HL-60/S4 (cell line): Measurements from ENCODE around the gene SLC9A1.

Experiments used
- in situ Hi-C: fragments of 300-500 bp; cut with MboI; formaldehyde crosslinking; loops from 2 replicates; pipeline ENCODE4 v1.14.3; 2022; ENCODE audit warnings: low sequenced_read_pairs

Gene SLC9A1

GRCh38 chr1:27152004-27152828, 2.7 kb downstream of the SLC9A1 start:
- in situ Hi-C loops, result no loop called here

GRCh38 chr1:27150641-27151040, 4.3 kb downstream of the SLC9A1 start:
- in situ Hi-C loops, result no loop called here

- in situ Hi-C loops, result no loop called here
These were observed 4.7 kb downstream of the SLC9A1 start for GRCh38 chr1:27150183-27150582.

DNA sequence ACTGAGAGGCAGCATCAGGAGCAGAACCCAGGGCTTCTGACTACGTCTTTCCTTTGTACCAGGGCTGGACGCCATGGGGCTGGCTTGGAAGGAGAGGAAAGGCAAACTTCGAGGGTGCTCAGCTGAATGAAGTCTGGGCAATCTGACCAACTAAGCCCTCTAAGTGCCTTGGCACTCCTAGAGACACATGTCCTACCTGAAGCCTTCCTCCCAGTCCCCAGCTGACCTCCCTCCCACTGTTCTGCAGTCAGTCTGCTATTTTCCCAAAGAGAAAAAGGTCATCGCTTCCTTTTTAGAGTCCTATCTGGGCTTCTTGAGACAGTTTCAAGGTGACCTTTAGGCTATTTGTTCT, 5.2 kb downstream of the SLC9A1 start:
- in situ Hi-C loops, result no loop called here

DNA sequence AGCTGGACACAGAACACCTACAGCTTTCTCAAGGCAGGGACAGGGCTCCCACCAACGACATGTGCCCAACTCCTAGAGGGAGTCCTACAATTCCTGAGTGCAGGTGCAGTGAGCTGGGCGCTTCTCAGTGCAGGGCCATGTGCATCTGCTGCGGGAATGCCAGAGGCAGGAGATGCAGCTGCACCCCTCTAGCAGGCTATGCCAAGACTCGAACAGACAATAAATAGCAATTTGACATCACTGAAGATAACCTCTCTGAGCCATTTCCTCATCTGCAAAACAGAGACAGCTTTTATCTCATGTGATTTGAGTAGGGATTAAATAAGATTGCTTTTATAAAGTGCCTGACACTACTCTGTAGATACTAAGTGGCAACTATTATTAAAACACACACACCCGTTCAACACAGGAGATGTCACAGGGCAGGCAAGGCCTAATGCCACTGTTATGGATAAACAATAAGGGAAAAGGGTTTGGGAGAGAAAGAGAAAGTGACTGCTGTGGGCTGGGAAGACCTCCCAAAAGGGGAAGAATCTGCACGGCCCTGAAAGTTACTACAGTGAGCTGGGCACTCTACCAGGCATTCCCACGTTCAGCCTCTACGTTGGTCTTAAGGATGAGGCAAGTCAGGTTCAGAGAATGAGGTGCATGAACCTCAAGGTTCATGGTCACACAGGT, 5.7 kb downstream of the SLC9A1 start:
- in situ Hi-C loops, result no loop called here

- in situ Hi-C loops, result no loop called here
These were observed 6.3 kb downstream of the SLC9A1 start for GRCh38 chr1:27148591-27148990.

DNA sequence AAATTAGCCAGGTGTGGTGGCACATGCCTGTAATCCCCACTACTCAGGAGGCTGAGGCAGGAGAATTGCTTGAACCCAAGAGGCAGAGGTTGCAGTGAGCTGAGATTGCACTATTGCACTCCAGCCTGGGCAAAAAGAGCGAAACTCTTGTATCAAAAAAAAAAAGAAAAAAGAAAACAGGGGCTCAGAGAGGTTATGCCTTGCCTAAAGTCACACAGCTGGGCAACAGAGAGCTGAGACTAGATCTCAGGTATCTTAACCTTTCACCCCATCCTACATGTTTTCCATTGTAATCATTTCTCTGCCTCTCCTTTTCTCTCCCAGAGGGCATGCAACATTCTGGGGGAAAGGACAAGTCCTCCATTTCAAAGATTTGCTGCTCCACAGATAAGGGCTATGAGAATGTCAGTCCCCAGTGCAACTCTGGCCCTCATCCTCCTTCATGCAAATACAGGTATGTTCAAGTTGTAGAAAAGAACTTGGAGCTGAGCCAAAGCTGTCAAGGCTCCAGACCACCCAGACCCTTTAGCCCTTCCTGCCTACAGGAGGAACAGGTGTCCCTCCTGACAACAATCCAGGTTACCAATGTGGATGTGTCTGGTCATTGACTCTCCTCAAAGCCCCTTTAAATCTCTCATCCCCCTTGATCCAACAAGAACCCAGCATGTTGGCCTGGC, 6.9 kb downstream of the SLC9A1 start:
- in situ Hi-C loops, result no loop called here

- in situ Hi-C loops, result no loop called here
These were observed 9.0 kb downstream of the SLC9A1 start for GRCh38 chr1:27145934-27146354.

GRCh38 chr1:27144920-27145661, 9.8 kb downstream of the SLC9A1 start:
- in situ Hi-C loops, result no loop called here

GRCh38 chr1:27144049-27144748, 10.7 kb downstream of the SLC9A1 start:
- in situ Hi-C loops, result no loop called here

DNA sequence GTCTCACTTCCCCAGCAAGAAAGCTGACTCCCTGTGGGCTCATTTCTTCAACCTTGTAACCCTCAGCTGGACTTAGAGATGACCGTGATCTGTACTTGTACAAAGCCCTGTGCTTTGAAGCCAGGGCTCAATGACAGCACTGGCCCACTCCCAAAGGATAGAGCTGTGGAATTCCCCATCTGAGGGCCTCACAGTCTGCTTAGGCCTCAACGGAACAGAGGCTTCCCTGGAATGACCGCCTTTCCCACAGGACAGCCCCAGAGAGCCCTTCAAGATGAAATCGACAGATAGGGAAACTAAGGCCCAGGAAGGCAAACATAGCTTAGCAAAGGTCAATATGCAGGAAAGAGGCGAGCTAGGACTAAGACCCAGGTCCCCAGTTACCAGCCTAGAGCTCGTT, 11.5 kb downstream of the SLC9A1 start:
- in situ Hi-C loops, result no loop called here

GRCh38 chr1:27142464-27142863, 12.5 kb downstream of the SLC9A1 start:
- in situ Hi-C loops, result no loop called here

GRCh38 chr1:27141266-27142003, 13.5 kb downstream of the SLC9A1 start:
- in situ Hi-C loops, result no loop called here

- in situ Hi-C loops, result no loop called here
These were observed 14.9 kb downstream of the SLC9A1 start for GRCh38 chr1:27139980-27140379.

DNA sequence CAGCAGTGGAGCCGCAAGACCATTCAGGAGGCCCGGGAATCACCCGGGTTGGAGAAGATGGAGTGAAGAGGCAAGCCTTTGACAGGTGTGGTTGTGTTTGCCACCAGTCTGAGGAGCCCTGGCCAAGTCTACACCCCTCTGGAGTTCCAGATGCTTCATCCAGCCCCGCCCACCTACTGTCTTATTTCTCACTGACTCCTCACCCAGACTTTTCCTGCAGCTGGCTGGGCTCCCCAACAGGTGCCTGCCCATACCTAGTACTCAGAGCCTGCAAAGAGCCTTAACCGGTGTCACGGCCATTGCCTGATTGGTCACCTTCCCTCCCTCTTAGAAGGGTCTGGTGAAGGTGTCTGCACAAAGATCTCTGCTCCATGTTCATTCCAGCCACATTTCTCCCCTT, 16.0 kb downstream of the SLC9A1 start:
- in situ Hi-C loops, result no loop called here

DNA sequence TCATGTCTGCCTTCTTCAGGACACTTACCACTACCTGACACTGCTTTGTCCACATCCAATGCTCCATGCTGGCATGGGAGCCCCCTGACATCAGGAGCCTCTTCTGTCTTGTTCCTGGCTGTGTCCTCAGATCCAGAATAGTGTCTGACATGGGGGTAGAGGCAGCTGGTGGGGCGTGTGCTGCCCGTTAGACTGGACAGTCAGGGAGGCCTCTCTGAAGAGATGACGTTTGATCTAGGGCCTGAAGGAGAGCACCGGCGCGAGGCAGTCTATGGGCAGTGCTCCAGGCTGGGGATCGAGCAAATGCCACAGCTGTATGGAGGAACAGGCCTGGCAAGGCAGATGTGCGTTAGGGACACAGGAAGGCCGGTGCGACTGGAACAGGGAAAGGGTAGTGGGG, 16.6 kb downstream of the SLC9A1 start:
- in situ Hi-C loops, result no loop called here

DNA sequence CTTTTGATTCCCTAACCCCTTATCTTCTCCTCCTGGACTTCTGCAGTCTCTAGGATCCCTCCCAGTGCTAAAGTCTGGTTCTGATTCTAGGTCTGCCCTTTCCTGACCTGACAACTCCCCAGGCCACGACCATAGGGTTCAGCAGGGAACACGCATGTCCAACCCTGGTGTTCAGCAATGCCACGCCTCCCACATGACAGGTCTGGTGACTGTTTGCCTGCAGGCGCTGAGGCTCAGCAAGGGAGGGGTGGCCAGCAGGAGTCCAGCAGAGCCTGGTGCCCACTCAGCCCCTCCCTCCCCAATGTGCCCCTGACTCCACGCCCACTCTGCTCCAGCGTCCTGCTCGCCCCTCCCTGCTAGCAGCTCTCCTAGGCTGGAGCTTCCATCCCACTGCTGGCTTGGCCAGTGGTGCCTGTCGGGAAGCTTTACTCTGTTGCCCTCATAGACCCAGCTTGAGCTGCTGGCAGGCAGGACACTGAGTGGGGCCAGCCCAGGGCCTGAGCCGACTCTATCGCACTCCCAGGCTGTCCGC, 17.3 kb downstream of the SLC9A1 start:
- in situ Hi-C loops, result no loop called here

GRCh38 chr1:27136998-27137542, 17.9 kb downstream of the SLC9A1 start:
- in situ Hi-C loops, result no loop called here

DNA sequence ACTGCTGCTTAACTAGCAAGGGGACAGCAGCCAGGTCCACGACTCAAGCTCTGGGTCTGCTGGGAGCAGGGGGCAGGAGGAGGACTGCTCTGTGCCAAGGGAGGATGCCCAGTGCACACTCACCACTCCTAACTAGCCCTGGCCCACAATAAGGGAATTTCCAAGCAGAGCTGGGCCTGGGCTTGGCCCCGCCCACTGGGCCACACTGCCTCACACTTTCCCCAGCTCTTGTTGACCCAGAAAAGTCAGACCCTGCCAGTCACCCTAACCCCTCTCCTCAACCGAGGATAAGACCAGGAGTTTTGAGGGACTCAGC, 18.7 kb downstream of the SLC9A1 start:
- in situ Hi-C loops, result no loop called here
